Retinal pigment epithelial cell (primary cell): ENCODE results near the gene ARHGAP19.

Source experiments
- DNase-seq: peaks from one replicate; pipeline ENCODE4 v3.0.0-alpha.2; 2010; ENCODE audit warnings: low read depth
- H3K4me3 ChIP-seq: 2 replicates; pipeline ENCODE4 v1.5.1; 2011; ENCODE audit warnings: mild to moderate bottlenecking, low read length, control low read depth, moderate library complexity
- TF ChIP-seq, protein P1 (sequence below): conservative IDR thresholded peaks from 2 replicates; pipeline ENCODE4 v1.5.1; 2011; ENCODE audit warnings: low read depth, low read length, control low read depth, inconsistent platforms

Gene ARHGAP19

GRCh38 chr10:97329766-97330165, 37.3 kb upstream of the ARHGAP19 start:
- TF ChIP-seq, protein P1, sequence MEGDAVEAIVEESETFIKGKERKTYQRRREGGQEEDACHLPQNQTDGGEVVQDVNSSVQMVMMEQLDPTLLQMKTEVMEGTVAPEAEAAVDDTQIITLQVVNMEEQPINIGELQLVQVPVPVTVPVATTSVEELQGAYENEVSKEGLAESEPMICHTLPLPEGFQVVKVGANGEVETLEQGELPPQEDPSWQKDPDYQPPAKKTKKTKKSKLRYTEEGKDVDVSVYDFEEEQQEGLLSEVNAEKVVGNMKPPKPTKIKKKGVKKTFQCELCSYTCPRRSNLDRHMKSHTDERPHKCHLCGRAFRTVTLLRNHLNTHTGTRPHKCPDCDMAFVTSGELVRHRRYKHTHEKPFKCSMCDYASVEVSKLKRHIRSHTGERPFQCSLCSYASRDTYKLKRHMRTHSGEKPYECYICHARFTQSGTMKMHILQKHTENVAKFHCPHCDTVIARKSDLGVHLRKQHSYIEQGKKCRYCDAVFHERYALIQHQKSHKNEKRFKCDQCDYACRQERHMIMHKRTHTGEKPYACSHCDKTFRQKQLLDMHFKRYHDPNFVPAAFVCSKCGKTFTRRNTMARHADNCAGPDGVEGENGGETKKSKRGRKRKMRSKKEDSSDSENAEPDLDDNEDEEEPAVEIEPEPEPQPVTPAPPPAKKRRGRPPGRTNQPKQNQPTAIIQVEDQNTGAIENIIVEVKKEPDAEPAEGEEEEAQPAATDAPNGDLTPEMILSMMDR: no peak
- H3K4me3 ChIP-seq: no peak overlapping the region
- no peak for DNase-seq

DNA sequence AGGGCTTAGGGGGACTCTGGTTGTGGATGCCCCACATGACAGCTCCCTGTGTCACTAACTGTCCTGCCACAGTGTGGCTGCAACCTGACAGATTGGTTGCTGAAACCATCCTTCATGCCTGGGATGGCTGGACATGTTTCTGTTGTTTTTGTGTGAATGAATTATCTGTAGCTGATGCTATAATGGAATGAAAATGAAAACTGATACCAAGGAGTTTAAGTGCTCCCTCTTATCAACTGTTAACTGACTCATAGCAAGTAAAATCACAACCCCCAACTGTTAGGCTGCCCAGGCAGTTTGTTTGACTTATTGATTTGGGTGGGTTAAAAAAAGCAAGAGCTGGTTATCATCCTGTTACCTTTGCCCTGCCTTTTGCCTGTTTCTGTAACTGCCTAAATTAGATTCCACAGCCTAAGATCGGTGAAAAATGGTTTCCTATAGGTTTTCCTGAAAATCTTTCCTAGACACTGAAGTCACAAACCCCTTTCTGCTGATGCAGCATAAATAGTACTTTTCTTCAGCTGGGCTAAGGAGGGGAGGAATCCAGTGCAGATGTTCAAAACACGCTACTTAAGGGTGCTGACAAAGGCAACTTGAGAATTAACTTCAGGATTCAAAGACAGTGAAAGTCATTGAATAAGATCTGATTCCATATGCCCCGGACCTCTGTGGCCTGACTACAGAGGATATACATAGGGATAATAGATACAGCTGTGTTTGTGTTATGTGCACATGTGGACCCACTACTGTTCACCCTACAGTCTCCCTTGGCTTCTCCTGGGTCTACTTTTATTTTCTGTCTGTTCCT, 36.4 kb upstream of the ARHGAP19 start:
- TF ChIP-seq, protein P1: no peak
- no peak for DNase-seq
- no peak overlapping the region for H3K4me3 ChIP-seq

GRCh38 chr10:97327348-97328294, 35.2 kb upstream of the ARHGAP19 start:
- DNase-seq: no peak
- H3K4me3 ChIP-seq: no peak overlapping the region
- TF ChIP-seq, protein P1: no peak

GRCh38 chr10:97325754-97326153, 33.3 kb upstream of the ARHGAP19 start:
- DNase-seq: no peak
- TF ChIP-seq, protein P1: no peak
- no peak overlapping the region for H3K4me3 ChIP-seq

GRCh38 chr10:97323501-97323900, 31.1 kb upstream of the ARHGAP19 start:
- TF ChIP-seq, protein P1: no peak
- no peak for DNase-seq
- no peak overlapping the region for H3K4me3 ChIP-seq

DNA sequence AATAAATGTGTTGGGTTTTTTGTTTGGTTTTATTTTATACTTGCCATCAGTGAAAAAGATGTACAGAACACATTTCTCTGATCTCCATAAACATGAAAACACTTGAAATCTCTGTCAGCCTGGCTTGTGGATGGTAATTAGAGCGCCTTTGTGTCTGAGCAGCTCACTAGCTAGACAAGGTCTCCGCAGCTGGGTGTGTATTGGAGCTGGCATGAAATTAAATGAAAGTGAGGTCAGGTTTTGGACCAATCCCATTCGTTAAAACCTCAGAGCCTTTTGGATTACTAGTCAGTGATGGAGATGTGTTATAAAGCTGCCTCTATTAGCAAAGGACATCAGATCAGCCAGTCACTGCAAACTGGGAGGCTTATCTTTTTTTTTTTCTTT, 29.4 kb upstream of the ARHGAP19 start:
- no peak overlapping the region for H3K4me3 ChIP-seq
- DNase-seq: no peak
- TF ChIP-seq, protein P1: no peak
